SK-N-MC (cell line): Measurements from ENCODE around the gene DENR.

Source experiments
- EZH2 ChIP-seq: fragments of 200-600 bp; sonication (generic); IDR thresholded peaks from one replicate; pipeline ENCODE4 v1.6.1; 2017; ENCODE audit warnings: antibody characterized with exemption
- POLR2AphosphoS5 ChIP-seq: IDR thresholded peaks from 2 replicates; pipeline ENCODE4 v1.6.1; 2012; ENCODE audit warnings: mild to moderate bottlenecking, low read depth, low read length, borderline replicate concordance

GRCh38 chr12:122749569-122750332 lies 2.9 kb upstream of the DENR start:
- TF ChIP-seq POLR2AphosphoS5 (no peak), EZH2 (no peak)
